ENCODE data around the gene ZMAT5.

ZMAT5 gene

DNA sequence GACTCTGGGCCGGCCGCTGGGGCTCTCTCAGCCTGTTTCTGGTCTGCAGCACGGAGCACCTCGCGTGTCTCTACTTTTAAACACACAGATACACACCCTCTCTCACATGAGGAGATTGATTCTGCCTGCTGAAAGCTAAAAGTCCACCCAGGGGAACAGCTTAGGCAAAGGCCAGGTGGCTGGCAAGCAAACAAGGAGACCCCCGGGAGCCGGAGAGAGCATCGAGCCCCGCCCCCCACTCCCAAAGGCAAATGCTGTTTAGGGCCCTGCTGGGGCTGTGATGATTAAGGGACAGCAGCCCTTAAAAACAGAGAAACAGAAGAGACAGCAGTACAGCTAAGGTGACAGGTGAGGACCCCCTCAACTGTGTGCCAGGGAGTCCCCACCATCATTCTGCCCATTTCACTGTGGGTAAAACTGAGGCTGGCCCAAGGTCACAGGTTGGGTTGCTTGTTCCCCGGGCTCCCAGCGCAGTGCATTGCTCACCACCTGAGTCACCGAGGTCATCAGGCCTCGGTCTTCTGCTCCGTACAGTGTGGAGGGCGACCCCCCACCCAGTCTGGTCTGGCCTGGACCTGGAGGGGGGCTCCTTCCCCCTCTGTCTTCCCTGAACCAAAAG lies 40.2 kb downstream of the ZMAT5 start:
- no peak for DNase-seq

GRCh38 chr22:29726106-29726505 lies 40.7 kb downstream of the ZMAT5 start:
- DNase-seq, result no peak

- DNase-seq, result no peak
Observed at GRCh38 chr22:29724843-29725242, 42.0 kb downstream of the ZMAT5 start.

GRCh38 chr22:29723766-29724165 lies 43.0 kb downstream of the ZMAT5 start:
- no peak for DNase-seq

DNA sequence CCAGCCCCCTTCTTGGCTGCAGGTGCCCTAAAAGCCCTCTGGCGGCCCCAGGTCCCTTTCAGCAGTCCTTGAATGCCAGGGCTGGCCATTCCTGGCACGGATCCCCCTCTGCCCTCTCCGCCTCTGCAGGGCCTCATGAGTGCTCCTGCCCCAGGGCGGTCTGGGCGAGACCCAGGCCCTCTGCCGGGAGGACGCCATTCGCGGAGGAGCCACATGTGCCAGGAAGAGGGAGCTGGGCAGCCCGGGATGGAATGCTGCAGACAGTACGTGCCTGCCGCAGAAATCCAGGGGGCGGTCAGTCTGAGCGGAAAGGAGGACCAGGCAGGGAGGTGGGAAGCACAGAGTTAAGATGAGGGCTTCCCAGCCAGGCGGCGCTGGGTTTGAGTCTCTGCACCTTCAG lies 44.2 kb downstream of the ZMAT5 start:
- no peak for DNase-seq

DNA sequence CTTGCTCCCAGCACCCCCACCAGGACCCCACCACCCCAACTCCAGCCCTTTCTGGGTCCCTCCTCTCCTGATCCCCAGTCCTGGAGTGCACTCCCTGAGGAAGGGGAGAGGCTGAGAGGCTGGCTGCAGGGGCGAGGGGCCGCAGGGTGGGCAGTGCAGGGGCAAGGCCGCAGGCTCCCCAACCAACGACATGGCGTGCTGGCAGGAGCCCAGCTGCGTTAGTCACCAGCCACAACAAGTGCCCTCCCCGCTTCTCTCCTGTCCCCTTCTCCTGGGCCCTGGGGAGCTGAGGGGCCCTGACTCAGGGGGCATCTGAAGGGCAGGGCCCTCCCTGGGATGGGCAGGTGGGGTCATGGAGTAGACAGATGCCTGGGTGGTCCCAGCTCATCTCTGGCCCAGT lies 44.7 kb downstream of the ZMAT5 start:
- no peak for DNase-seq

GRCh38 chr22:29720811-29721323 lies 45.9 kb downstream of the ZMAT5 start:
- no peak for DNase-seq

DNA sequence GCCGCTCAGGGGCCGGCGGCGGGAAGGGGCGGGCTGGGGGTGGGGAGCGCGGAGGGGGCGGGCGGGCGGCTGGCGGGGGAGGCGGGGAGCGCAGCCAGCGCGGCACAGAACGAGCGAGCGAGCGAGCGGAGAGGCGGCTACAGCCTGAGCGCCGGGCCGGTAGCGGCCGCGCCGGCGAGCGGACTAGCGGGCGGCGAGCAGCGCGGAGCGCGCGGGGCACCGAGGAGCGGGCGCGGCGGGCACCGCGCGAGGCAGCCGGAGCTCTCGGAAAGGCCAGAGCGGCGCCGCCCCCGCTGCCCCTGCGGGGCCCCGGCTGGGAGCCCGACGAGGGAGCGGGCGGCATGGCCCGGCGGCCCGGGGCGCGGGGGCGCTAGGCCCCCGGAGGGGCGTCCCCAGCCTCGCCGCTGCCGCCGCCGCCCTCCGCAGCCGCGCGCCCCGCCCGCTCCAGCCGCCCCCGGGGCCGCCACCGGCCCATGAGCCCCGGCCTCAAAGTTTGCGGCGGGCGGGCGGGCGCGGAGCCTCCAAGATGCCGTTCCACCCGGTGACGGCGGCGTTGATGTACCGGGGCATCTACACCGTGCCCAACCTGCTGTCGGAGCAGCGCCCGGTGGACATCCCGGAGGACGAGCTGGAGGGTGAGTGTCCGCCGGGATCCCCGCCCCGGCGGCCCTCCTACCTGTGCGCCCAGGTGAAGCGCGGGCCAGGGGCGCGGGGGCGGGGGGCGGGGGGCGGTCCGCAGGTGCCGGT lies 46.7 kb downstream of the ZMAT5 start, which contains the start of gene CABP7:
CABP7 (plus strand) TSS at position 105 of the 747 bp plus-strand sequence; CDS start at position 527, 422 bp downstream.
- no peak for DNase-seq

- no peak for DNase-seq
Observed at GRCh38 chr22:29718949-29719898, 47.6 kb downstream of the ZMAT5 start.

DNA sequence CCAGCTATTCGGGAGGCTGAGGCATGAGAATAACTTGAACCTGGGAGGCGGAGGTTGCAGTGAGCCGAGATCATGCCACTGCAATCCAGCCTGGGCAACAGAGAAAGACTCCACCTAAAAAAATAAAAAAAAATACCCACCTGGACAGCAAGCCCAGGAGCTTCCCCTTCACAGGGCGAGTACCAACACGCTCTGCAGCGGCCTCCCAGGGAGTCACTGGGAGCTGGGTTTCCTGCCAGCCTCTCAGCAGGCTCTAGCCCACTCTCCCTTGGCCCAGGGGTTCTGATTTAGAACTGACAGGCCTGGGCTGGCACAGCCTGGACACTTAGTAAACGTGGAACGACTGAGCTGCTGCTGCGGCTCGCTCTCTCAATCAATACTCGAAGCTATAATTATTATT lies 49.0 kb downstream of the ZMAT5 start:
- DNase-seq, result no peak

DNA sequence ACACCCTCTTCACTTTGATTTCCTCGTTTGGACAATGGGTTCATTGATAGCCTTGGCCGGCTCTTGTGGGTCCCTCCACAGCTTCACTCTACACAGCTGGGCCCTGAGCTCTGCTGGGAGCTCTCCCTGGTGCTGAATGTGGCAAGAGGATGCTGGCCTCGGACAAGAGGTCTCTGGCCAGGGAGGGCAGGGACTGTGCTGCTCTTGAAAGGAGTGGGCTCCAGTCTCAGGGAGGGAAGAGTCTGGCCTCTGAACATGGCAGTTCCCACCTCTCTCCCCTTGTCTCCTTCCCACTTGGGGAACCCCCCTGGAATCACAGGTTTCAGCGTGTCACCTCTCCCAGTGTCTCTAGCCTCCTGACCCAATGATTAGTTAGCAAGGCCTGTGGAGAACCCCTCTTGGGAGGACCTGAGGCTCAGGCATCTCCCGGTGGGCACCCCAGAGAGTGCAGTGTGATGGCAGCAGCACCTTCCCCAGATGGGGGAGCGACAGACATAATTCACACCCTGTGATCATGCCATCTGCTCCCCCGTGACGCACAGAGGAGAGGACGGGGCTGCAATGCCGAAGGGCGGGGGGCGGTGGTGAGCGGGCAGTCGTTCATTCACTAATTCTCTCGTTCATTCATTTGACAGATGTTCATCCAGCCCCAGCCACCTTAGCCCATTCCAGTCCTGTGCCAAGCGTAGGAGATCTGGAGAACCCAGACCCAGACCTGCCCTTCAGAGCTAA lies 49.8 kb downstream of the ZMAT5 start:
- no peak for DNase-seq

- no peak for DNase-seq
Observed at GRCh38 chr22:29715705-29716104, 51.1 kb downstream of the ZMAT5 start.

GRCh38 chr22:29715240-29715639 lies 51.6 kb downstream of the ZMAT5 start:
- no peak for DNase-seq

DNA sequence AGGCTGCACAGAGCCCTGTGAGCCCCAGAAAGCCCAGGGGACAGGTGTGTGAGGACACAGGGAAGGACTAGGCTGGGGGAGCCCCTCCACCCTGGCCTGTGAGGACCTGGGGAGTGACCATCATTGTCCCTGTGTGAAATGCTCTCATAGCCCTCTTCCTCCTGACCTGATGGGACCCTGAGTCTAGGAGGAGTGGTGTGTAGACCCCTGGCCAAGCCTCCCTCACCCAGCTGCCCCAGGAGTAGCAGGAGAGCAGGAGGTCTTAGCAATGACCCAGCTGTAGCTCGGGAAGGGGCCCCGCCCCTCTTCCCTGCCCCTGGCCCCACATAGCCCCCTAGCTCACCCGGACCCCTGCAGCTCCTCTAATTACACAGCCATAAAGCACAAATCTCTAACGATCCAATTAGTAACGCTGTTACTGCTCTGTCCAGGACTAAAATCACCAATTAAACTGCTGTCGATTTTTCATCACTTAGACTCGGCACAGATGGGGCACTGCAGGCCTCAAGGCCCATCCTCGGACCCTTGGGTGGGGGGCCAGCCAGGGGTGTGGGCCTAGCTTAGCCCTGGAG lies 53.6 kb downstream of the ZMAT5 start:
- DNase-seq, result no peak

DNA sequence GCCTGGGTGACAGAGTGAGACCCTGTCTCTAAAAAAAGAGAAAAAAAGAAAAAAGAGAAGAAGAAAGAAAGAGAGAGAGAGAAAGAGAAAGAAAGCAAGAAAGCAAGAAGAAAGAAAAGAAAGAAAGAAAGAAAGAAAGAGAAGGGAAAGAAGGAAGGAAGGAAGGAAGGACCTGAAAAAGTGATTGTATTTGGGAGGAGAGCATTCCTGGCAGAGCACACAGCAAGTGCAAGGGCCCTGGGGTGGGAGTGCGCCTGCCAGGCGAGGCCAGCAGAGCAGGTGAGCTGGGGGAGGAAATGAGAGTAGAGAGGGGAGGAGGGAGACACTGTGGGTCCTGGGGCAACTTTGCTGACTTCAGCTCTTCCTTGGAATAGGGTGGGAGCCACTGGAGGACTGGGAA lies 54.7 kb downstream of the ZMAT5 start:
- DNase-seq, result no peak

GRCh38 chr22:29710922-29711593 lies 55.7 kb downstream of the ZMAT5 start:
- no peak for DNase-seq

DNA sequence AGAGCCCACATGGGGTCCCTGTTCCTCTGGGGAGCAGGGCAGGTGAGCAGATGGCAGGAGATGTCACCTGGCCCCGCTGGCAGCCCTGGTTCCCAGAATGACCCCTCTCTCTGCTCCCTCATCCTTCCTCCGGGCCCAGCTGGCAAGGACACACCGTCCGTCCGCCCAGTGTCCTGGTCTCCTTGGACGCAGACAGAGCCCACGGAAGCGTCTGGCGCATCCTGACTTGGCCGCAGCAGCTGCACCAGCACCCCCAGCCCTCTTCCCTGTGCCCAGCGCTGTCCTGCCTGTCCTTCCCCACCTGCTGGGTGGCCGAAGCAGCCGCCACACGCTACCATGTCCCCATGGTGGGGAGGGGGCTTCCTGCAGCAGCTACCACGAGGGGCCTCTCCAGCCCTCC lies 56.6 kb downstream of the ZMAT5 start:
- DNase-seq, result no peak

DNA sequence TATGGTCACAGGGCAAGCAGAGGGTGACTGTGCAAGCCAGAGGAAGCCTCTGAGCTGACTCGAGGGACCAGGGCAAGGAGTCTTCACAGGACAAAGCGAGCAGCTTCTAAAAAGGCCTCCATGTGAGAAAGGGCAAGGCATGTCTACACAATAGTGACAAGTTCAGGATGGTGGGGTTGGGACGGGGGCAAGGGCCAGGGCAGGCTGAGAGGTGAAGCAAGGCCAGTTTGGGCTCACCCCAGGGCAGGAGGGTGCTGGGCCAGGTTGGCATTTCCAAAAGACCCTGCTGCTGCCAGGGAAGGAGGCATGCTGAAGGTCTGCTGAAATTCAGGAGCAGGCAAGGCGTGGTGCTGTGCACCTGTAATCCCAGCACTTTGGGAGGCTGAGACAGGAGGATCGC lies 59.3 kb downstream of the ZMAT5 start:
- no peak for DNase-seq

GRCh38 chr22:29707010-29707409 lies 59.8 kb downstream of the ZMAT5 start:
- no peak for DNase-seq

GRCh38 chr22:29706486-29706885 lies 60.3 kb downstream of the ZMAT5 start:
- DNase-seq, result no peak

GRCh38 chr22:29705651-29706050 lies 61.2 kb downstream of the ZMAT5 start:
- no peak for DNase-seq
